SK-N-SH treated with all-trans-retinoic acid at 6 μM for 48 hours (cell line): ENCODE data around the gene B3GLCT.

Experiments used
- CREB5 ChIP-seq: fragments of 250-450 bp; sonication (Bioruptor Pico); IDR thresholded peaks from 2 replicates; pipeline ENCODE4 v1.5.1; 2020; ENCODE audit warnings: low read depth, mild to moderate bottlenecking, moderate library complexity
- ESRRG ChIP-seq: fragments of 250-450 bp; sonication (Bioruptor Pico); IDR thresholded peaks from 2 replicates; pipeline ENCODE4 v1.6.1; 2021; ENCODE audit warnings: mild to moderate bottlenecking
- PATZ1 ChIP-seq: fragments of 250-450 bp; sonication (Bioruptor Pico); IDR thresholded peaks from 2 replicates; pipeline ENCODE4 v1.8.0; 2020; ENCODE audit warnings: mild to moderate bottlenecking, moderate library complexity, borderline replicate concordance
- POU6F1 ChIP-seq: fragments of 250-450 bp; sonication (Bioruptor Pico); IDR thresholded peaks from 2 replicates; pipeline ENCODE4 v1.8.0; 2021; ENCODE audit warnings: low read depth, mild to moderate bottlenecking, moderate library complexity, borderline replicate concordance
- RARB ChIP-seq: fragments of 250-450 bp; sonication (Bioruptor Pico); IDR thresholded peaks from 2 replicates; pipeline ENCODE4 v1.8.0; 2021; ENCODE audit warnings: mild to moderate bottlenecking, moderate library complexity
- TCF4 ChIP-seq: fragments of 250-450 bp; sonication (Bioruptor Pico); IDR thresholded peaks from 2 replicates; pipeline ENCODE4 v1.8.0; 2021; ENCODE audit warnings: mild to moderate bottlenecking, moderate library complexity, borderline replicate concordance
- TOX ChIP-seq: fragments of 250-450 bp; sonication (Bioruptor Pico); IDR thresholded peaks from 2 replicates; pipeline ENCODE4 v1.8.0; 2021; ENCODE audit warnings: mild to moderate bottlenecking, moderate library complexity, borderline replicate concordance
- ZFP3 ChIP-seq: fragments of 250-450 bp; sonication (Bioruptor Pico); IDR thresholded peaks from 2 replicates; pipeline ENCODE4 v1.5.0; 2020; ENCODE audit warnings: mild to moderate bottlenecking, moderate library complexity
- ZFP30 ChIP-seq: fragments of 450-650 bp; formaldehyde crosslinking; IDR thresholded peaks from 2 replicates; pipeline ENCODE4 v1.5.0; 2022; ENCODE audit warnings: mild to moderate bottlenecking, moderate library complexity
- ZNF565 ChIP-seq: fragments of 450-650 bp; formaldehyde crosslinking; conservative IDR thresholded peaks from 2 replicates; pipeline ENCODE4 v1.5.0; 2020; ENCODE audit warnings: low read depth, mild to moderate bottlenecking, moderate library complexity
- ZNF70 ChIP-seq: fragments of 450-650 bp; formaldehyde crosslinking; IDR thresholded peaks from 2 replicates; pipeline ENCODE4 v1.5.0; 2020; ENCODE audit warnings: mild to moderate bottlenecking, moderate library complexity
- ZNF8 ChIP-seq: fragments of 450-650 bp; formaldehyde crosslinking; IDR thresholded peaks from 2 replicates; pipeline ENCODE4 v1.5.0; 2020; ENCODE audit warnings: mild to moderate bottlenecking, moderate library complexity

GRCh38 chr13:31248361-31248760 lies 48.6 kb downstream of the B3GLCT start:
- no peak for TF ChIP-seq ZNF565 (CRISPR knock-in tag)
- TF ChIP-seq CREB5 (CRISPR knock-in tag) = no peak
- TF ChIP-seq PATZ1 (CRISPR knock-in tag) = no peak
- TF ChIP-seq TOX (CRISPR knock-in tag) = no peak
- TF ChIP-seq TCF4 = no peak
- no peak for TF ChIP-seq ZNF8
- peak; percentile 92 for TF ChIP-seq ZFP3 (CRISPR knock-in tag)
- TF ChIP-seq POU6F1 (CRISPR knock-in tag) = no peak
- TF ChIP-seq RARB (CRISPR knock-in tag) = no peak
- no peak for TF ChIP-seq ZFP30 (CRISPR knock-in tag)
- TF ChIP-seq ZNF70 (CRISPR knock-in tag) = no peak
- TF ChIP-seq ESRRG (CRISPR knock-in tag) = no peak
